Measurements from ENCODE around the gene RIN3. TPM values are rescaled to one million over a fixed set of nuclear protein-coding genes. Genes with fewer than 3 reads are reported as not detected.

The RIN3 gene
- total RNA-seq, 6 experiments from 2014 or later, result 10.7 to 20.4 (median 18.9) TPM

GRCh38 chr14:92628636-92629035, 115.1 kb downstream of the RIN3 start:
- H3K27me3 ChIP-seq, result no peaks in the 10 kb centered on the region
- no peaks in the 10 kb centered on the region for H3K9me3 ChIP-seq
- ATAC-seq (no peak), DNase-seq (no peak)
- H3K27ac ChIP-seq, result no peak overlapping the region
- no peaks in the 10 kb centered on the region for H3K4me1 ChIP-seq
- 80% methylated on average over 1 of the region's 2 CpGs for WGBS (ENCODE audit: insufficient coverage, low coverage, low lambda C conversion rate, missing lambda C conversion rate)
- H3K36me3 ChIP-seq, result peaks cover 0 to 4% (median 0%) of the 10 kb centered on the region in 4 donors
- intact Hi-C loops (cut with DNase I), result no loop called here
- TF ChIP-seq POLR2A (IDR thresholded peaks at IDR 0.05), result no peak
- TF ChIP-seq CTCF (IDR thresholded peaks at IDR 0.05), result no peak
- no peak overlapping the region for H3K4me3 ChIP-seq

DNA sequence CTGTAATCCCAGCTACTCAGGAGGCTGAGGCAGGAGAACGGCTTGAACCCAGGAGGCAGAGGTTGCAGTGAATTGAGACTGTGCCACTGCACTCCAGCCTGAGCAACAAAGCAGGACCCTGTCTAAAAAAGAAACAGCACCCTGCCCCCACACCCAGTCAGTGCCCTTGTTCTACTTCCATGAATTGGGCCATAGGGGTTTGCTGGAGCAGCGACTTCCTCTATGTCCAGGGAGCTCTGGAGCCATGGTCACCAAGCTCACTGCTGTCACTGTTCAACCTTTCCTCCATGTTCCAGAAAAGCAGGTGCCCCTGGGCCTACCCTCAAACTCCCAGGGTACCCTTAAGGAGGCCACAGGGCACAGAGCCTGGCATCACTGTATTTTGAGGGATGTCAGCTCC, 116.8 kb downstream of the RIN3 start:
- Histone ChIP-seq H3K4me3 (no peak overlapping the region), H3K36me3 (peaks cover 0 to 4% (median 0%) of the 10 kb centered on the region in 4 donors), H3K9me3 (no peaks in the 10 kb centered on the region), H3K27me3 (no peaks in the 10 kb centered on the region), H3K4me1 (no peaks in the 10 kb centered on the region), H3K27ac (no peak overlapping the region)
- ATAC-seq (no peak), DNase-seq (no peak)
- no CpG with 5 or more reads among the region's 2 CpGs for WGBS (ENCODE audit: insufficient coverage, low coverage, low lambda C conversion rate, missing lambda C conversion rate)
- intact Hi-C loops (cut with DNase I), result no loop called here
- TF ChIP-seq CTCF (IDR thresholded peaks at IDR 0.05) (no peak), POLR2A (IDR thresholded peaks at IDR 0.05) (no peak)

- DNase-seq, result no peak
- no peak for ATAC-seq
Measured at GRCh38 chr14:92631098-92631497, 117.5 kb downstream of the RIN3 start.

GRCh38 chr14:92632546-92633273, 119.1 kb downstream of the RIN3 start:
- H3K36me3 ChIP-seq, result no peaks in the 10 kb centered on the region
- WGBS (ENCODE audit: insufficient coverage, low coverage, low lambda C conversion rate, missing lambda C conversion rate), result 53% methylated on average over 3 of the region's 15 CpGs
- no peak overlapping the region for H3K27ac ChIP-seq
- H3K27me3 ChIP-seq, result no peaks in the 10 kb centered on the region
- no peak for TF ChIP-seq POLR2A (IDR thresholded peaks at IDR 0.05)
- no peak for TF ChIP-seq CTCF (IDR thresholded peaks at IDR 0.05)
- H3K9me3 ChIP-seq, result no peaks in the 10 kb centered on the region
- no peaks in the 10 kb centered on the region for H3K4me1 ChIP-seq
- DNase-seq (no peak), ATAC-seq (peak in 3 of 4 donors; percentile 7 to 31 (median 16))
- intact Hi-C loops (cut with DNase I), result no loop called here
- H3K4me3 ChIP-seq, result no peak overlapping the region

More at GRCh38 chr14:92631098-92631497, 117.5 kb downstream of the RIN3 start:
- H3K27me3 ChIP-seq, result no peaks in the 10 kb centered on the region
- H3K4me1 ChIP-seq, result no peaks in the 10 kb centered on the region
- no peak for TF ChIP-seq CTCF (IDR thresholded peaks at IDR 0.05)
- TF ChIP-seq POLR2A (IDR thresholded peaks at IDR 0.05), result no peak
- no CpG with 5 or more reads among the region's 4 CpGs for WGBS (ENCODE audit: insufficient coverage, low coverage, low lambda C conversion rate, missing lambda C conversion rate)
- H3K9me3 ChIP-seq, result no peaks in the 10 kb centered on the region
- H3K27ac ChIP-seq, result no peak overlapping the region
- no peak overlapping the region for H3K4me3 ChIP-seq
- peaks cover 0 to 4% (median 0%) of the 10 kb centered on the region in 4 donors for H3K36me3 ChIP-seq
- intact Hi-C loops (cut with DNase I), result no loop called here
